ENCODE results near the gene EXPH5. TPM values are rescaled to one million over a fixed set of nuclear protein-coding genes. Genes with fewer than 3 reads are reported as not detected.
"Not testable (repeated sequence)": the region's sequence is repeated elsewhere in the genome, so short reads cannot be mapped to it uniquely, and the experiment has no call there.

The EXPH5 gene
- 13.5 and 14.1 TPM in 2 replicates for total RNA-seq (2014; rRNA removed)
- Bru-seq, nascent RNA: percentile 84 among the genes with signal in this experiment
- BruChase-seq, experiment 1, labeled RNA remaining after a 6-hour chase: percentile 78 among the genes with signal in this experiment
- percentile 78 among the genes with signal in this experiment for BruChase-seq, experiment 2, labeled RNA remaining after a 2-hour chase
- long read RNA-seq, full-length matches to known transcripts: 3 of 22 reads
- long read RNA-seq, partial matches to known transcripts: 0 of 22 reads
- long read RNA-seq, other reads (novel, unspliced or antisense): 19 of 22 reads

- POLR2A ChIA-PET (ENCODE audit: unreplicated experiment): interaction anchor here (0.6 to 0.8 kb wide), 2 partner anchors 19 to 25 kb away, joined by 3 to 5 read pairs; no protein-coding TSS in a partner anchor
- Histone ChIP-seq H3K4me2 (ENCODE audit: low read length) (peak within 1 kb of the TSS; percentile 95), H3K79me2 (ENCODE audit: low read length) (peaks cover 46% of the 10 kb centered on the region), H3K27ac (ENCODE audit: low read length) (peak within 1 kb of the TSS; percentile 85), H3K4me1 (ENCODE audit: insufficient read depth, low read length) (peaks cover 19% of the 10 kb centered on the region), H3F3A (ENCODE audit: low read length, unreplicated experiment) (no peaks in the 10 kb centered on the region), H4K20me1 (ENCODE audit: low read length) (0 out of 2 replicates have a peak, but pooled peaks cover 5% of the 10 kb centered on the region), H3K27me3 (ENCODE audit: low read length) (no peaks in the 10 kb centered on the region), H3K9ac (ENCODE audit: low read length) (peak within 1 kb of the TSS; percentile 84), H2AFZ (ENCODE audit: low read length) (peak within 1 kb of the TSS; percentile 87), H3K9me2 (replicated peaks; ENCODE audit: low read length) (no peaks in the 10 kb centered on the region), H3K4me3 (ENCODE audit: low read length) (peak within 1 kb of the TSS; percentile 88), H3K9me3 (ENCODE audit: low read length) (no peaks in the 10 kb centered on the region), H3K36me3 (ENCODE audit: low read depth, low read length) (no peaks in the 10 kb centered on the region)
- no TSS peak for BruUV-seq (replicated peaks)
- CTCF ChIA-PET: no interaction called here
- ATAC-seq (peak; percentile 94), DNase-seq (peak; percentile 99)
- intact Hi-C loops (cut with micrococcal nuclease): loop anchor here (1.0 to 5.0 kb wide), 6 partner anchors 13 to 371 kb away; partner anchors contain the start of genes ATM, C11orf65, NPAT and POGLUT3
- TF ChIP-seq EZH2 (IDR thresholded peaks at IDR 0.05; ENCODE audit: low read length, unreplicated experiment) (no peak), CTCF (conservative IDR thresholded peaks at IDR 0.05; ENCODE audit: low read depth, low read length) (peak; percentile 44; the same call in 1 of the 2 replicates)
Observed at GRCh38 chr11:108593214-108593922, at the start of gene EXPH5. Gene EXPH5 (minus strand): TSS chr11:108593768. CDS start chr11:108593536, 232 bp downstream.

GRCh38 chr11:108641752-108642151 lies 48.2 kb upstream of the EXPH5 start:
- H3K9me2 ChIP-seq (replicated peaks; ENCODE audit: low read length); H3F3A ChIP-seq (ENCODE audit: low read length, unreplicated experiment); H3K9ac ChIP-seq (ENCODE audit: low read length); H3K79me2 ChIP-seq (ENCODE audit: low read length); H3K9me3 ChIP-seq (ENCODE audit: low read length); DNase-seq; H3K36me3 ChIP-seq (ENCODE audit: low read depth, low read length); H3K27me3 ChIP-seq (ENCODE audit: low read length); ATAC-seq; H4K20me1 ChIP-seq (ENCODE audit: low read length); H3K27ac ChIP-seq (ENCODE audit: low read length); BruUV-seq (replicated peaks); CTCF ChIA-PET; H3K4me2 ChIP-seq (ENCODE audit: low read length); H2AFZ ChIP-seq (ENCODE audit: low read length); intact Hi-C loops (cut with micrococcal nuclease); H3K4me3 ChIP-seq (ENCODE audit: low read length); H3K4me1 ChIP-seq (ENCODE audit: insufficient read depth, low read length): not testable (repeated sequence)
- POLR2A ChIA-PET (ENCODE audit: unreplicated experiment): interaction anchor here (0.7 kb wide), 1 partner anchor 71 kb away, joined by 3 read pairs; no protein-coding TSS in a partner anchor

GRCh38 chr11:108639146-108639545 lies 45.6 kb upstream of the EXPH5 start:
- Histone ChIP-seq H3K36me3 (ENCODE audit: low read depth, low read length) (no peaks in the 10 kb centered on the region), H3K9me2 (replicated peaks; ENCODE audit: low read length) (no peaks in the 10 kb centered on the region), H2AFZ (ENCODE audit: low read length) (no peak overlapping the region), H3F3A (ENCODE audit: low read length, unreplicated experiment) (no peaks in the 10 kb centered on the region), H3K4me1 (ENCODE audit: insufficient read depth, low read length) (peaks cover 17% of the 10 kb centered on the region), H4K20me1 (ENCODE audit: low read length) (no peaks in the 10 kb centered on the region), H3K27me3 (ENCODE audit: low read length) (no peaks in the 10 kb centered on the region), H3K4me3 (ENCODE audit: low read length) (no peak overlapping the region), H3K79me2 (ENCODE audit: low read length) (no peaks in the 10 kb centered on the region), H3K9me3 (ENCODE audit: low read length) (no peaks in the 10 kb centered on the region), H3K27ac (ENCODE audit: low read length) (no peak overlapping the region), H3K4me2 (ENCODE audit: low read length) (no peak overlapping the region), H3K9ac (ENCODE audit: low read length) (no peak overlapping the region)
- no peak for TF ChIP-seq CTCF (conservative IDR thresholded peaks at IDR 0.05; ENCODE audit: low read depth, low read length)
- TF ChIP-seq EZH2phosphoT487 (IDR thresholded peaks at IDR 0.05; ENCODE audit: borderline replicate concordance, low read length): no peak
- TF ChIP-seq EZH2 (IDR thresholded peaks at IDR 0.05; ENCODE audit: low read length, unreplicated experiment): no peak
- intact Hi-C loops (cut with micrococcal nuclease): no loop called here
- DNase-seq (no peak), ATAC-seq (no peak)
- ChIA-PET CTCF (no interaction called here), POLR2A (ENCODE audit: unreplicated experiment) (interaction anchor here (0.6 kb wide), 1 partner anchor 208 kb away, joined by 3 read pairs; no protein-coding TSS in a partner anchor)
- no TSS peak for BruUV-seq (replicated peaks)
